HUES64 (cell line): ENCODE measurements around the gene TRERF1.

ENCODE experiments used
- H3K27ac ChIP-seq: 2 replicates; pipeline ENCODE4 v1.7.0; 2013; ENCODE audit warnings: low read depth, low read length, inconsistent platforms
- H3K27me3 ChIP-seq: 2 replicates; pipeline ENCODE4 v1.6.1; 2013; ENCODE audit warnings: mild to moderate bottlenecking, low read length; ENCODE audit not compliant: insufficient read depth
- H3K36me3 ChIP-seq: 2 replicates; pipeline ENCODE4 v1.6.1; 2013; ENCODE audit warnings: mild to moderate bottlenecking, low read length; ENCODE audit not compliant: insufficient read depth
- H3K4me1 ChIP-seq: 2 replicates; pipeline ENCODE4 v1.6.1; 2013; ENCODE audit warnings: mild to moderate bottlenecking, low read length, moderate library complexity; ENCODE audit not compliant: insufficient read depth
- H3K4me3 ChIP-seq: 2 replicates; pipeline ENCODE4 v1.5.1; 2013; ENCODE audit warnings: mild to moderate bottlenecking, low read length, moderate library complexity
- H3K9ac ChIP-seq: 2 replicates; pipeline ENCODE4 v1.6.1; 2013; ENCODE audit warnings: mild to moderate bottlenecking, low read depth, low read length
- H3K9me3 ChIP-seq: 2 replicates; pipeline ENCODE4 v1.6.1; 2013; ENCODE audit warnings: low read depth, low read length; ENCODE audit not compliant: insufficient read depth
- WGBS: fragments of 150-250, 120-280 bp; methylation state at CpG from one replicate; pipeline ENCODE4 v1.1.7; 2013; ENCODE audit warnings: missing lambda C conversion rate; 5-methylcytosine and 5-hydroxymethylcytosine counted together

TRERF1 gene

GRCh38 chr6:42257063-42257462 is 194.7 kb downstream of the TRERF1 start:
- no peak overlapping the region for H3K4me3 ChIP-seq
- peaks cover 35% of the 10 kb centered on the region for H3K4me1 ChIP-seq
- peaks cover 51% of the 10 kb centered on the region for H3K36me3 ChIP-seq
- no peaks in the 10 kb centered on the region for H3K27me3 ChIP-seq
- H3K27ac ChIP-seq = peak overlapping the region; percentile 88
- H3K9ac ChIP-seq = peak overlapping the region; percentile 8; the same call in 1 of the 2 replicates
- H3K9me3 ChIP-seq = no peaks in the 10 kb centered on the region
- WGBS = 58% methylated on average over 3 of the region's 3 CpGs

- no peak overlapping the region for H3K27ac ChIP-seq
- H3K36me3 ChIP-seq = peaks cover 61% of the 10 kb centered on the region
- H3K4me3 ChIP-seq = no peak overlapping the region
- no peak overlapping the region for H3K9ac ChIP-seq
- no peaks in the 10 kb centered on the region for H3K9me3 ChIP-seq
- H3K27me3 ChIP-seq = no peaks in the 10 kb centered on the region
- peaks cover 26% of the 10 kb centered on the region for H3K4me1 ChIP-seq
- 91% methylated on average over 5 of the region's 5 CpGs for WGBS
Measured at GRCh38 chr6:42255050-42255449, 196.7 kb downstream of the TRERF1 start.

GRCh38 chr6:42254505-42254904 is 197.2 kb downstream of the TRERF1 start:
- WGBS = 93% methylated on average over 9 of the region's 9 CpGs
- Histone ChIP-seq H3K4me3 (no peak overlapping the region), H3K27me3 (no peaks in the 10 kb centered on the region), H3K9ac (no peak overlapping the region), H3K9me3 (no peaks in the 10 kb centered on the region), H3K4me1 (peaks cover 23% of the 10 kb centered on the region), H3K27ac (no peak overlapping the region), H3K36me3 (peaks cover 67% of the 10 kb centered on the region)

DNA sequence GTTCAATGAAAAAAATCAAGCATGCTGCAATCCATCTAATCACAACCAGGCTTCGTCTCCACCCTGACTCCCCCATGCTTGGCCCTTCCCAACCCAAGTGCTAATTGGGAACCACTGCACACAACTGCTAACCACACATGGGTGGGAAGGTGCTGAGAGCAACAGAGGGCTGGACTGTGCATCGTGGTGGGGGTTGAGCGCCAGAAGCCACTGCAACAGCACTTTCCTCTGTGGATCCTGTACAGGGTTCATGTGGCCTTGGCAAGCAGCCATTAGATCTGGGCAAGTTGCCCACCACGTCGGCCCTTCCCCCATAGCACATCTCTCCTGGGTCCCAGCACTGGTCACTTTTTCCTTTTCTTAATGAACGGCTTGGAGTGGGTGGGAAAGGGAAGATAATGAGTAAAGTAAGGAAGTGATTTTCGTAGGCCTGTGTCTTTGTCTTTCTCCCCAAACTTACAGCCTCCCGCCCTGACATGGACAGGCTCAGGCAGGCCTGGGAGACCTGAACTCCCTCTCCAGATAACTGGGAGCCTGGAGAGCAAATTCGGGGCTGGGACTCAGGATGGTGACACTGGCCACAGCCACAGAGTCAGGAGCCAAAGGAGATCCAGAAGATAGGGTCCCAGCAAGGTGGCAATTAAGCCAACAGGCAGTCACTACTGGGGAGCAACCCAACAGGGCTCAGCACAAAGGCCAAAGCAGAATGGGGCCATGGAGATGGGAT is 199.7 kb downstream of the TRERF1 start:
- Histone ChIP-seq H3K4me3 (no peak overlapping the region), H3K9ac (no peak overlapping the region), H3K27ac (no peak overlapping the region), H3K36me3 (peaks cover 79% of the 10 kb centered on the region), H3K9me3 (no peaks in the 10 kb centered on the region), H3K27me3 (no peaks in the 10 kb centered on the region), H3K4me1 (peaks cover 10% of the 10 kb centered on the region)
- 91% methylated on average over 9 of the region's 9 CpGs for WGBS

DNA sequence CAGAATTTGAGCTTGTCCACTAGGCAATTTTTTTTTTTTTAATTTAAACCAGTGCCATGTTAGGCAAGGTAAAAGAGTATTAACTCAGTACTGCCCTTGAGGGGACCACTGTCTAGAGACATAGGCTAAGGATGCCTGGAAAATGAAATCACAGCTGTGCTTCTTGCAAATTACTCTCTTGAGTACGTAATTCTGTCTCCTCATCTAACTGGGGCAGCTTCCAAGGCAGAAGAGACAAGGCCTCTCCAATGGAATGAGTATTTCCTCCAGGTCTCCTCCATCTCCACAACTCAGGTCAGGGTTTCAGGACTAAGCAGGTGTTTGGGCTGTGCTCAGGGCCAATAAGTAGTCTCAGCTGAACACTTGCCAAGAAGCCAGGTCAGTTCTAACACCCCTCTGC is 200.2 kb downstream of the TRERF1 start:
- H3K27ac ChIP-seq = no peak overlapping the region
- no peak overlapping the region for H3K4me3 ChIP-seq
- H3K9ac ChIP-seq = no peak overlapping the region
- H3K27me3 ChIP-seq = no peaks in the 10 kb centered on the region
- peaks cover 4% of the 10 kb centered on the region; the same call in 1 of the 2 replicates for H3K4me1 ChIP-seq
- no peaks in the 10 kb centered on the region for H3K9me3 ChIP-seq
- peaks cover 74% of the 10 kb centered on the region for H3K36me3 ChIP-seq
- 97% methylated on average over 1 of the region's 1 CpG for WGBS

DNA sequence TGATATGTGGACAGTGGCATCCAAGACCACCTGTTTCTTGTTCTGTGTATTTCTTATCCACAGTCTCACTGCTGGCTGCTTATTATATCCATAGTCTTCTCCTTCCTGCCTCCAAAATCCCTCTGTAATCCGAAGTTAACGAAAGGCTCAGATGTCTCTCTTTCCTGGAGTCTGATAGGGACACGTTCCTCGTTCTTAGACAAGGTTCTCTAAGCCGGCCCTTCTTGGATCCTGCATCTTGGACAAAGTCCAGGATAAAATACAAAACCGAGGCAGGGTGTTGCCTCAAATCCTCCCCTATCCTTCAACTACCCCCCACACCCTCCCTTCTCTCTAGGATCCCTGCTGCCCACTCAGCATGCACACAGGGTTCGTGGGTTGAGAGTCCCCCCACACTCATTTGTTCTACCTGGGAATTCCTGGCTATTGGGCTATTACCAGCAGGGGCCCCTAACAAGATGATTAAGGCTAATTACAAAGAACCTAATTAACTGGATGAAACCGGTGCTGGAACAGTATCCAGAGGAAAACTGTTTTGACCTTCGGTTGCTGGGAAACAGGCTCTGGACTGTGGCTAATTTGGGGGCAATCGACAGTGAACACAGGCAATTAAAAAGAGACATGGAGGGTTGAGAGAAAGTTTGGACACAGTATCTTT is 201.3 kb downstream of the TRERF1 start:
- Histone ChIP-seq H3K27me3 (no peaks in the 10 kb centered on the region), H3K9ac (no peak overlapping the region), H3K27ac (no peak overlapping the region), H3K36me3 (peaks cover 70% of the 10 kb centered on the region), H3K4me3 (no peak overlapping the region), H3K9me3 (no peaks in the 10 kb centered on the region), H3K4me1 (no peaks in the 10 kb centered on the region)
- WGBS = 91% methylated on average over 10 of the region's 10 CpGs

- H3K4me3 ChIP-seq = no peak overlapping the region
Measured at GRCh38 chr6:42249279-42249678, 202.4 kb downstream of the TRERF1 start.

GRCh38 chr6:42243046-42243445 is 208.7 kb downstream of the TRERF1 start:
- WGBS = 96% methylated on average over 11 of the region's 11 CpGs
- Histone ChIP-seq H3K4me3 (no peak overlapping the region), H3K36me3 (peaks cover 50% of the 10 kb centered on the region), H3K27ac (no peak overlapping the region; the same call in 1 of the 2 replicates), H3K27me3 (no peaks in the 10 kb centered on the region), H3K9ac (no peak overlapping the region), H3K9me3 (no peaks in the 10 kb centered on the region), H3K4me1 (peaks cover 22% of the 10 kb centered on the region)

More at GRCh38 chr6:42249279-42249678, 202.4 kb downstream of the TRERF1 start:
- 87% methylated on average over 3 of the region's 3 CpGs for WGBS
- H3K27ac ChIP-seq = no peak overlapping the region
- H3K9ac ChIP-seq = no peak overlapping the region
- H3K9me3 ChIP-seq = no peaks in the 10 kb centered on the region
- no peaks in the 10 kb centered on the region for H3K4me1 ChIP-seq
- H3K36me3 ChIP-seq = peaks cover 68% of the 10 kb centered on the region
- H3K27me3 ChIP-seq = no peaks in the 10 kb centered on the region

DNA sequence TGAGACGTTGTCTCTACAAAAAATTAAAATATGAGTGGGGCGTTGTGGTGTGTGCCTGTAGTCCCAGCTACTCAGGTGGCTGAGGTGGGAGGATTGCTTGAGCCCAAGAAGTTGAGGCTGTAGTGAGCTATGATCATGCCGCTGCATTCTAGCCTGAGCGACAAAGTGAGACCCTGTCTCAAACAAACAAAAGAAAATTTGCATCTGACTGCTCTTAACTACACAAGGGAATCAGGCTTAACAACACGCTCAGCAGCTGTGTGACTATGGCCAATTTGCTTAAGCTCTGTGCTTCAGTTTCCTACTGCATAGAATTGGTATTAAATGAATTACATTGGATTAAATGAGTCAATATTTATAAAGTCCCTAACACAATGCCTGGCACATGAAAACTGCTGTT is 209.8 kb downstream of the TRERF1 start:
- Histone ChIP-seq H3K9ac (no peak overlapping the region), H3K4me3 (no peak overlapping the region), H3K36me3 (peaks cover 53% of the 10 kb centered on the region), H3K27me3 (no peaks in the 10 kb centered on the region), H3K4me1 (peaks cover 22% of the 10 kb centered on the region), H3K27ac (peak overlapping the region; percentile 53; the same call in 1 of the 2 replicates), H3K9me3 (no peaks in the 10 kb centered on the region)
- WGBS = 14% methylated on average over 5 of the region's 5 CpGs

DNA sequence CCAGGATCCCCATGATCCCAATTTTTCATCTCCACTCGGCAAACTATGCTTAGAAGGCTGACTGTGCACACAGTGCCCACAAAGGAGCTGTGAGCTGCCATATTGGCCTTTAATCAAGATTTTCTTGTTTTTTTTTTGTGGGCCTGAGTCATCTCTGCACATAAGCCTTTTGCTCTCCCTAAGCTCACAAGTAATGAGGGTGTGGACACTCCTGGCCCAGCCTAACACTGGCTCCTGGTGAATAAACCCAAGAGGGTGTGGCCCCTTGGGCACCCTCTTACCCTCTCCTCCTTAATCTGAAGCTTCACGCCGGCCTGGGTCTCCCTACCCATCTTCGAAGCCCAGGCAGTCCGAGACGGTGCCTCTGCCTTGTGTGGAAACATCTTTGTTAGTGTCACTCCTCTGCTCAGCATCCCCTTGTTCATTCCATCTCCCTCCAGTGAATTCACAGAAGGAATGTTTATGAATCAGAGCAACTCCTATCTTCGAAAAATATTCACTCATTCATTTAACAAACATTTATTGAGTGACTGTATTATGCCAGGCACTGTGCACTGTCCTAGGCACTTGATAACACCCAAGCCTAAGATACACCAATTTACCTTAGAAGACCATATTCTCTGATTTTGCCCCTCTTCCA is 211.9 kb downstream of the TRERF1 start:
- H3K36me3 ChIP-seq = peaks cover 60% of the 10 kb centered on the region
- H3K9me3 ChIP-seq = no peaks in the 10 kb centered on the region
- WGBS = 90% methylated on average over 7 of the region's 7 CpGs
- H3K9ac ChIP-seq = no peak overlapping the region
- H3K27ac ChIP-seq = no peak overlapping the region
- peaks cover 22% of the 10 kb centered on the region for H3K4me1 ChIP-seq
- H3K4me3 ChIP-seq = no peak overlapping the region
- H3K27me3 ChIP-seq = no peaks in the 10 kb centered on the region

- no peak overlapping the region for H3K27ac ChIP-seq
- no peak overlapping the region for H3K4me3 ChIP-seq
- H3K4me1 ChIP-seq = peaks cover 22% of the 10 kb centered on the region
- peaks cover 56% of the 10 kb centered on the region for H3K36me3 ChIP-seq
- H3K9ac ChIP-seq = no peak overlapping the region
- no peaks in the 10 kb centered on the region for H3K9me3 ChIP-seq
- H3K27me3 ChIP-seq = no peaks in the 10 kb centered on the region
- 88% methylated on average over 5 of the region's 5 CpGs for WGBS
Measured at GRCh38 chr6:42239333-42239732, 212.4 kb downstream of the TRERF1 start.
